BJ (cell line): Measurements from ENCODE around the gene LIPI. TPM values are rescaled to one million over a fixed set of nuclear protein-coding genes. Genes with fewer than 3 reads are reported as not detected.

Experiments used
- CTCF ChIA-PET: fragments of 350-600 bp; formaldehyde crosslinking; extraction: SDS; loops from one replicate; lab custom pipeline; 2021; ENCODE audit warnings: antibody characterized with exemption, inconsistent platforms; lab: Yijun Ruan, JAX
- POLR2A ChIA-PET: fragments of 300-600 bp; sonication (Branson Sonifier 250); formaldehyde crosslinking; extraction: SDS; loops from one replicate; lab custom pipeline; 2021; ENCODE audit warnings: antibody characterized with exemption; lab: Charles Lee
- DNase-seq: peaks from one replicate; pipeline ENCODE4 v3.0.0-alpha.2; 2011; ENCODE audit warnings: low read depth
- H3K27me3 ChIP-seq: 2 replicates; pipeline ENCODE4 v1.6.0; 2011; ENCODE audit warnings: low read length; ENCODE audit not compliant: control insufficient read depth, insufficient read depth
- H3K36me3 ChIP-seq: 2 replicates; pipeline ENCODE4 v1.5.1; 2011; ENCODE audit warnings: low read length; ENCODE audit not compliant: control insufficient read depth, insufficient read depth
- H3K4me3 ChIP-seq: 2 replicates; pipeline ENCODE4 v1.5.1; 2011; ENCODE audit warnings: low read depth, mild to moderate bottlenecking, control low read depth, low read length
- polyA plus RNA-seq: library from polyadenylated mRNA; depleted of rRNA; stranded (reverse); fragments of >200 nt; gene quantifications from 2 replicates; pipeline ENCODE4 v1.2.3, GENCODE V29; 2011
- TF ChIP-seq, protein P1 (sequence below): IDR thresholded peaks from 2 replicates; pipeline ENCODE4 v1.5.1; 2011; ENCODE audit warnings: low read depth, mild to moderate bottlenecking, control low read depth, inconsistent platforms, low read length, moderate library complexity; ENCODE audit not compliant: insufficient read depth

The LIPI gene
- polyA plus RNA-seq, 1 experiment = not detected

DNA sequence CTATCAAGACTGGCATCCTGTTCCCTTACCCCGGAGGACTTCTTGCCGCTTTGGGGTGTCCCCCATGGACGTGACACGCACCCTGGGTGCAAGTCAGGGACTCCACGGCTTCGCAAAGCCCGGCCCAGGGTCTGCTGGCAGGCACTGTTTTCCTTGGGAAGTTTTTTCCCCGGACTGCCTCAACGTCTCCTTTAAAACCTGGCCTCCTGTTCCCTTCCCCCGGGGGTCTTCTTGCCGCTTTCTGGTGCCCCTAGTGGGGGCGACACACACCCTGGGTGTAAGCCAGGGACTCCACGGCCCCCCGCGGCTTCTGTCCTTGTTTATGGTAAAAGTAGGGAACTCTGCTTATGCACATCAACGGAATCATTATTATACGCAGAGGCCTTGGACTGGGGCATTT is 136.6 kb downstream of the LIPI start:
- no peaks in the 10 kb centered on the region for H3K36me3 ChIP-seq
- H3K27me3 ChIP-seq = no peaks in the 10 kb centered on the region
- DNase-seq = no peak
- TF ChIP-seq, protein P1, sequence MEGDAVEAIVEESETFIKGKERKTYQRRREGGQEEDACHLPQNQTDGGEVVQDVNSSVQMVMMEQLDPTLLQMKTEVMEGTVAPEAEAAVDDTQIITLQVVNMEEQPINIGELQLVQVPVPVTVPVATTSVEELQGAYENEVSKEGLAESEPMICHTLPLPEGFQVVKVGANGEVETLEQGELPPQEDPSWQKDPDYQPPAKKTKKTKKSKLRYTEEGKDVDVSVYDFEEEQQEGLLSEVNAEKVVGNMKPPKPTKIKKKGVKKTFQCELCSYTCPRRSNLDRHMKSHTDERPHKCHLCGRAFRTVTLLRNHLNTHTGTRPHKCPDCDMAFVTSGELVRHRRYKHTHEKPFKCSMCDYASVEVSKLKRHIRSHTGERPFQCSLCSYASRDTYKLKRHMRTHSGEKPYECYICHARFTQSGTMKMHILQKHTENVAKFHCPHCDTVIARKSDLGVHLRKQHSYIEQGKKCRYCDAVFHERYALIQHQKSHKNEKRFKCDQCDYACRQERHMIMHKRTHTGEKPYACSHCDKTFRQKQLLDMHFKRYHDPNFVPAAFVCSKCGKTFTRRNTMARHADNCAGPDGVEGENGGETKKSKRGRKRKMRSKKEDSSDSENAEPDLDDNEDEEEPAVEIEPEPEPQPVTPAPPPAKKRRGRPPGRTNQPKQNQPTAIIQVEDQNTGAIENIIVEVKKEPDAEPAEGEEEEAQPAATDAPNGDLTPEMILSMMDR = no peak
- no peak overlapping the region for H3K4me3 ChIP-seq
- CTCF ChIA-PET = no interaction called here
- POLR2A ChIA-PET = no interaction called here

DNA sequence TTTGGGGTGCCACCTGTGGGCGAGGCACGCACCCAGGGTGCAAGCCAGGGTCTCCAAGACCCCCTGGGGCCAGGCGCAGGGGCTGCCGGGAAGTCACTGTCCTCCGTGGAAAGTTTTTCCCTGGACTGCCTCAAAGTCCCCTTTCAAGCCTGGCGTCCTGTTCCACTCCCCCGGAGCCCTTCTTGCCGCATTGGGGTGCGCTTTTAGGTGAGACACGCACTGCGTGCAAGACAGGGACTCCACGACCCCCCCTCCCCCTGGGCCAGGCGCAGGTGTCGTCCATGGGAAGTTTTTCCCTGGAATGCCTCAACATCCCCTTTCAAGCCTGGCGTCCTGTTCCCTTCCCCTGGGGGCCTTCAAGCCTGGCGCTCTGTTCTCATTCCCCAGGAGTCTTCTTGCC is 137.1 kb downstream of the LIPI start:
- H3K4me3 ChIP-seq = no peak overlapping the region
- POLR2A ChIA-PET = no interaction called here
- H3K36me3 ChIP-seq = no peaks in the 10 kb centered on the region
- CTCF ChIA-PET = no interaction called here
- TF ChIP-seq, protein P1 = no peak
- no peak for DNase-seq
- no peaks in the 10 kb centered on the region for H3K27me3 ChIP-seq

DNA sequence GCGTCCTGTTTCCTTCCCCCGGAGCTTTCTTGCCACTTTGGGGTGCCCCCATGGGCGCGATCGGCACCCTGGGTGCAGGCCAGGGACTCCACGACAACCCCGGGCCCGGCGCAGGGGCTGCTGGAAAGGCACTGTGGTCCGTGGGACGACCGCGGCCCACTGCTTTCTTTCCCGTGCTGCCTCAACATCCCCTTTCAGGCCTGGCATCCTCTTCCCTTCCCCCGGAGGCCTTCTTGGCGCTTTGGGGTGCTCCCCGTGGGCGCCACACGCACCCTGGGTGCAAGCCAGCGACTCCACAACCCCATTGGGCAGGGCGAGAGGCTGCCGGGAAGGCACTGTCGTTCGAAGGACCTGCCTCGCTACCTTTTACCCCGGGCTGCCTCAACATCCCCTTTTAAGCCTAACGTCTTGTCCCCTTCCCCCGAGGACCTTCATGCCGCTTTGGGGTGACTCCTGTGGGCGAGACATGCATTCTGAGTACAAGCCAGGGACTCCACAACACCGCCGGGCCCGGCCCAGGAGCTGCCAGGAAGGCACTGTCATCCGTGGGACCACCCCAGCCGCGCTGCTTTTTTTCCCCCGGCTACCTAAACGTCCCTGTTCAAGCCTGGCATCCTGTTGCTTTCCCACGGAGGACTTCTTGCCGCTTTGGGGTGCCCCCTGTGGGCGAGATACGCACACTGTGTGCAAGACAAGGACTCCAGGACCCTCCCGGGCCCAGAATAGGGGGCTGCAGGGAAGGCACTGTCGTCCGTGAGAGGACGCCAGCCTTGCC is 137.8 kb downstream of the LIPI start:
- POLR2A ChIA-PET = no interaction called here
- Histone ChIP-seq H3K4me3 (no peak overlapping the region), H3K27me3 (no peaks in the 10 kb centered on the region), H3K36me3 (no peaks in the 10 kb centered on the region)
- TF ChIP-seq, protein P1 = no peak
- CTCF ChIA-PET = no interaction called here
- DNase-seq = no peak

DNA sequence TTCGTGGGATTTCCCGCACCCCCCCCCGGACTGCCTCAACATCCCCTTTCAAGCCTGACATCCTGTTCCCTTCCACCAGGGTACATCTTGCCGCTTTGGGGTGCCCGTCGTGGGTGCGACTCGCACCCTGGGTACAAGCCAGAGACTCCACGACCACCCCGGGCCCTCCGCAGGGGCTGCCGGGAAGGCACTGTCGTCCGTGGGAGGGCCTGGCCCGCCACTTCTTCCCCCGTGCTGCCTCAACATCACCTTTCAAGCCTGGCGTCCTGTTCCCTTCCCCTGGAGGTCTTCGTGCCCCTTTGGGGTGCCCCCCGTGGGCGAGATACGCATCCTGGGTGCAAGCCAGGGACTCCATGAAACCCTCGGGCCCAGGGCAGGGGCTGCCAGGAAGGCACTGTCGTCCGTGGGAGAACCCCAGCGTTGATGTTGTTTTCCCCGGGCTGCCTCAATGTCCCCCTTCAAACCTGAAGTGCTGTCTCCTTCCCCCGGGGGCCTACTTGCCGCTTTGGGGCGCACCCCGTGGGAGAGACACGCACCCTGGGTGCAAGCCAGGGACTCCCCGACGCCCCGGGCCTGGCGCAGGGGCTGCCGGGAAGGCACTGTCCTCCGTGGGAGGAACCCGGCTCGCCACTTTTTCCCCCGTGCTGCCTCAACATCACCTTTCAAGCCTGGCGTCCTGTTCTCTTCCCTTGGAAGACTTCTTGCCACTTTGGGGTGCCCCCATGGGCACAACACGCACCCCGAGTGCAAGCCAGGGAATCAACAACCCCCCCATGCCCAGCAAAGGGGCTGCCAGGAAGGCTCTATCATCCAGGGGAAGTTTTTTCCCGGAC is 138.6 kb downstream of the LIPI start:
- Histone ChIP-seq H3K27me3 (no peaks in the 10 kb centered on the region), H3K36me3 (no peaks in the 10 kb centered on the region), H3K4me3 (no peak overlapping the region)
- TF ChIP-seq, protein P1 = no peak
- no peak for DNase-seq
- CTCF ChIA-PET = no interaction called here
- POLR2A ChIA-PET = no interaction called here

DNA sequence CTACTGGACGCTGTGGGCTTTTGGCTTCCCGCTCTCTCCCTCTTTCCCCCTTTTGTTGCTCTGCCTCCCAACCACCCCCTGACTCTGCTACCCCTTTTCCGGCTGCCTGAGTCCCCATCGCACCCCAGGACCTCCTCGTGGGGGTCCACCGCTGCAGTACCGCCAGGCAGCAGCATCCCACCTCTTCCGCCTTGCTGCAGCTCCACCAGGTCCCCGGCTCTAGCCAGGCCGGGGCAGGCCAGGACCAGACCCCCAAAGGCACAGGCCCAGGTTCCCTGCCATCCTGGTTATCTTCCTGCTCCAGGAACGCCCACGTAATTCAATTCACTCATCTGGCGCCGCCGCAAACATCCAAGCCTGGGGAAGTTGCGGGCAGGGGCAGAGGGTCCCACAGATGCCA is 139.8 kb downstream of the LIPI start:
- ChIA-PET POLR2A (no interaction called here), CTCF (no interaction called here)
- Histone ChIP-seq H3K36me3 (no peaks in the 10 kb centered on the region), H3K27me3 (no peaks in the 10 kb centered on the region), H3K4me3 (no peak overlapping the region)
- TF ChIP-seq, protein P1 = no peak
- DNase-seq = no peak
